Natural killer cell (primary cell): ENCODE results near the gene XAF1. TPM values are rescaled to one million over a fixed set of nuclear protein-coding genes. Genes with fewer than 3 reads are reported as not detected.

Source experiments
- ATAC-seq, 3 donors: fragments of 150-1000 bp in 2 of 3; fragments of 200-7000 bp in 1 of 3; cut with Tn5 transposase; 1 replicate in 1 of 3; 2 replicates in 2 of 3; pipeline ENCODE4 v1.10.0; 2021; ENCODE audit warnings: mild to moderate bottlenecking in 2 of 3, moderate library complexity in 2 of 3
- DNase-seq, 2 donors: peaks; one replicate each; pipeline versions ENCODE4 v3.0.0 to v3.0.0-alpha.2; 2013 to 2021; ENCODE audit warnings: mixed read lengths in 1 of 2
- H3K27ac ChIP-seq: one replicate; pipeline ENCODE4 v1.5.1; 2013; ENCODE audit warnings: mild to moderate bottlenecking, low read length
- H3K27me3 ChIP-seq: one replicate; pipeline ENCODE4 v1.6.1; 2013; ENCODE audit warnings: low read length; ENCODE audit not compliant: control insufficient read depth, insufficient read depth
- H3K36me3 ChIP-seq: one replicate; pipeline ENCODE4 v1.6.1; 2013; ENCODE audit warnings: low read length; ENCODE audit not compliant: control insufficient read depth, insufficient read depth
- H3K4me1 ChIP-seq: one replicate; pipeline ENCODE4 v1.6.1; 2013; ENCODE audit warnings: low read length; ENCODE audit not compliant: control insufficient read depth, insufficient read depth
- H3K4me3 ChIP-seq: one replicate; pipeline ENCODE4 v1.5.1; 2013; ENCODE audit warnings: low read length
- H3K9me3 ChIP-seq: one replicate; pipeline ENCODE4 v1.6.1; 2013; ENCODE audit warnings: low read length; ENCODE audit not compliant: control insufficient read depth, insufficient read depth
- H3K27ac Mint-ChIP-seq, 2 donors: one replicate each; pipeline ENCODE4 v1.8.0; 2022; ENCODE audit warnings: mild to moderate bottlenecking in 2 of 2, mixed read lengths in 2 of 2, moderate library complexity in 1 of 2
- H3K27me3 Mint-ChIP-seq, 2 donors: one replicate each; pipeline ENCODE4 v1.8.0; 2022; ENCODE audit warnings: low read depth in 2 of 2, mixed read lengths in 2 of 2
- H3K36me3 Mint-ChIP-seq: one replicate; pipeline ENCODE4 v1.8.0; 2022; ENCODE audit warnings: mixed read lengths
- H3K4me1 Mint-ChIP-seq, 2 donors: one replicate each; pipeline ENCODE4 v1.8.0; 2022; ENCODE audit warnings: mixed read lengths in 2 of 2
- H3K4me3 Mint-ChIP-seq: one replicate; pipeline ENCODE4 v1.8.0; 2022; ENCODE audit warnings: mild to moderate bottlenecking, moderate library complexity, mixed read lengths
- H3K9me3 Mint-ChIP-seq, 2 donors: one replicate each; pipeline ENCODE4 v1.8.0; 2022; ENCODE audit warnings: mixed read lengths in 2 of 2
- CTCF ChIP-seq: fragments of 200-600 bp; IDR thresholded peaks from one replicate; pipeline ENCODE4 v1.8.0; 2022; ENCODE audit warnings: antibody characterized with exemption
- WGBS: methylation state at CpG from one replicate; pipeline ENCODE4 v1.1.7; 2013; ENCODE audit warnings: missing lambda C conversion rate; ENCODE audit not compliant: insufficient coverage; 5-methylcytosine and 5-hydroxymethylcytosine counted together
- intact Hi-C: fragments of 100-400 bp; cut with micrococcal nuclease; formaldehyde crosslinking; loops from one replicate; pipeline ENCODE4 v1.14.2; 2022
- total RNA-seq, 4 donors: library from RNA; stranded (reverse); fragments of 120-200 nt in 1 of 4; gene quantifications; one replicate each; pipeline versions ENCODE4 v1.2.3 to v1.2.4, GENCODE V29; 2013 to 2022

The XAF1 gene
- total RNA-seq, 3 donors from 2014 or later (not counting 1 experiment from before 2014, with no cell fraction given) = 64.2 to 130 (median 97.4) TPM

- Histone ChIP-seq H3K9me3 (peaks cover 16% of the 10 kb centered on the region), H3K27me3 (peaks cover 11% of the 10 kb centered on the region), H3K4me1 (peaks cover 10% of the 10 kb centered on the region), H3K4me3 (no peak overlapping the region), H3K36me3 (no peaks in the 10 kb centered on the region), H3K27ac (no peak overlapping the region)
- no peak overlapping the region for H3K4me3 Mint-ChIP-seq
- peaks cover 32 to 42% of the 10 kb centered on the region in 2 donors for H3K27me3 Mint-ChIP-seq
- H3K9me3 Mint-ChIP-seq = peaks cover 2 to 5% of the 10 kb centered on the region in 2 donors
- TF ChIP-seq CTCF = no peak
- intact Hi-C loops = no loop called here
- peaks cover 0 to 12% of the 10 kb centered on the region in 2 donors for H3K4me1 Mint-ChIP-seq
- H3K27ac Mint-ChIP-seq = no peak overlapping the region
- no peak for ATAC-seq
- peaks cover 19% of the 10 kb centered on the region for H3K36me3 Mint-ChIP-seq
- 87% methylated on average over 2 of the region's 2 CpGs for WGBS
- no peak for DNase-seq
Measured at GRCh38 chr17:6779411-6779810, 23.6 kb downstream of the XAF1 start.

- Histone ChIP-seq H3K4me3 (no peak overlapping the region), H3K9me3 (peaks cover 10% of the 10 kb centered on the region), H3K4me1 (peaks cover 10% of the 10 kb centered on the region), H3K27ac (no peak overlapping the region), H3K36me3 (no peaks in the 10 kb centered on the region), H3K27me3 (peaks cover 11% of the 10 kb centered on the region)
- no peak overlapping the region for H3K27ac Mint-ChIP-seq
- WGBS = 86% methylated on average over 8 of the region's 8 CpGs
- DNase-seq = no peak
- H3K4me1 Mint-ChIP-seq = peaks cover 0 to 12% of the 10 kb centered on the region in 2 donors
- peaks cover 15% of the 10 kb centered on the region for H3K36me3 Mint-ChIP-seq
- TF ChIP-seq CTCF = no peak
- H3K9me3 Mint-ChIP-seq = peaks cover 0 to 3% of the 10 kb centered on the region in 2 donors
- H3K4me3 Mint-ChIP-seq = no peak overlapping the region
- H3K27me3 Mint-ChIP-seq = peaks cover 36 to 40% of the 10 kb centered on the region in 2 donors
- no peak for ATAC-seq
- intact Hi-C loops = no loop called here
Measured at GRCh38 chr17:6780001-6780400, 24.2 kb downstream of the XAF1 start.

- Mint-ChIP-seq H3K27ac (no peak overlapping the region), H3K9me3 (peaks cover 2 to 3% of the 10 kb centered on the region in 2 donors), H3K4me3 (no peak overlapping the region), H3K4me1 (peaks cover 0 to 3% of the 10 kb centered on the region in 2 donors), H3K27me3 (peaks cover 44 to 45% of the 10 kb centered on the region in 2 donors), H3K36me3 (peaks cover 15% of the 10 kb centered on the region)
- WGBS = 6% methylated on average over 3 of the region's 3 CpGs
- no peak for DNase-seq
- Histone ChIP-seq H3K9me3 (peaks cover 2% of the 10 kb centered on the region), H3K36me3 (no peaks in the 10 kb centered on the region), H3K4me3 (no peak overlapping the region), H3K27ac (no peak overlapping the region), H3K4me1 (peaks cover 7% of the 10 kb centered on the region), H3K27me3 (peaks cover 13% of the 10 kb centered on the region)
- intact Hi-C loops = no loop called here
- ATAC-seq = no peak
- TF ChIP-seq CTCF = no peak
Measured at GRCh38 chr17:6780886-6781285, 25.0 kb downstream of the XAF1 start.

- Mint-ChIP-seq H3K9me3 (peaks cover 4 to 5% of the 10 kb centered on the region in 2 donors), H3K27ac (no peak overlapping the region), H3K27me3 (peaks cover 46 to 51% of the 10 kb centered on the region in 2 donors), H3K4me3 (no peak overlapping the region), H3K36me3 (peaks cover 15% of the 10 kb centered on the region), H3K4me1 (no peaks in the 10 kb centered on the region)
- no peaks in the 10 kb centered on the region for H3K9me3 ChIP-seq
- H3K27ac ChIP-seq = no peak overlapping the region
- no peak for ATAC-seq
- H3K36me3 ChIP-seq = no peaks in the 10 kb centered on the region
- TF ChIP-seq CTCF = no peak
- no CpG with 5 or more reads among the region's 4 CpGs for WGBS
- no peaks in the 10 kb centered on the region for H3K4me1 ChIP-seq
- intact Hi-C loops = no loop called here
- H3K27me3 ChIP-seq = peaks cover 13% of the 10 kb centered on the region
- H3K4me3 ChIP-seq = no peak overlapping the region
- no peak for DNase-seq
Measured at GRCh38 chr17:6782244-6782643, 26.4 kb downstream of the XAF1 start.
